Osteocyte (in vitro differentiated cells): ENCODE data around the gene RSPH6A. TPM values are rescaled to one million over a fixed set of nuclear protein-coding genes. Genes with fewer than 3 reads are reported as not detected.
A peak's percentile ranks its signal among the peaks of the same experiment; 100 is the strongest.

ENCODE experiments used
- DNase-seq: peaks from one replicate; pipeline ENCODE4 v3.0.0; 2021; ENCODE audit warnings: mixed read lengths; ENCODE audit not compliant: unreplicated experiment; ENCODE audit errors: extremely low spot score
- H3K27ac Mint-ChIP-seq: one replicate; pipeline ENCODE4 v1.8.0; 2021; ENCODE audit warnings: mild to moderate bottlenecking, mixed read lengths; ENCODE audit not compliant: unreplicated experiment
- H3K27me3 Mint-ChIP-seq: one replicate; pipeline ENCODE4 v1.8.0; 2021; ENCODE audit warnings: mixed read lengths; ENCODE audit not compliant: unreplicated experiment
- H3K36me3 Mint-ChIP-seq: one replicate; pipeline ENCODE4 v1.8.0; 2021; ENCODE audit warnings: mixed read lengths; ENCODE audit not compliant: unreplicated experiment
- H3K4me1 Mint-ChIP-seq: one replicate; pipeline ENCODE4 v1.8.0; 2021; ENCODE audit warnings: mixed read lengths; ENCODE audit not compliant: unreplicated experiment
- H3K4me3 Mint-ChIP-seq: one replicate; pipeline ENCODE4 v1.8.0; 2021; ENCODE audit warnings: mild to moderate bottlenecking, moderate library complexity, mixed read lengths; ENCODE audit not compliant: unreplicated experiment
- H3K9me3 Mint-ChIP-seq: one replicate; pipeline ENCODE4 v1.8.0; 2021; ENCODE audit warnings: mixed read lengths; ENCODE audit not compliant: unreplicated experiment
- total RNA-seq: library from RNA; stranded (reverse); gene quantifications from 2 replicates; pipeline ENCODE4 v1.2.1, GENCODE V29; 2021
- TF ChIP-seq, protein P1 (sequence below): fragments of 200-600 bp; sonication (generic); IDR thresholded peaks from 2 replicates; pipeline ENCODE4 v1.5.0; 2021; ENCODE audit warnings: antibody characterized with exemption, mild to moderate bottlenecking, moderate library complexity

The RSPH6A gene
- total RNA-seq, 1 donor from 2014 or later = 0.30 TPM

DNA sequence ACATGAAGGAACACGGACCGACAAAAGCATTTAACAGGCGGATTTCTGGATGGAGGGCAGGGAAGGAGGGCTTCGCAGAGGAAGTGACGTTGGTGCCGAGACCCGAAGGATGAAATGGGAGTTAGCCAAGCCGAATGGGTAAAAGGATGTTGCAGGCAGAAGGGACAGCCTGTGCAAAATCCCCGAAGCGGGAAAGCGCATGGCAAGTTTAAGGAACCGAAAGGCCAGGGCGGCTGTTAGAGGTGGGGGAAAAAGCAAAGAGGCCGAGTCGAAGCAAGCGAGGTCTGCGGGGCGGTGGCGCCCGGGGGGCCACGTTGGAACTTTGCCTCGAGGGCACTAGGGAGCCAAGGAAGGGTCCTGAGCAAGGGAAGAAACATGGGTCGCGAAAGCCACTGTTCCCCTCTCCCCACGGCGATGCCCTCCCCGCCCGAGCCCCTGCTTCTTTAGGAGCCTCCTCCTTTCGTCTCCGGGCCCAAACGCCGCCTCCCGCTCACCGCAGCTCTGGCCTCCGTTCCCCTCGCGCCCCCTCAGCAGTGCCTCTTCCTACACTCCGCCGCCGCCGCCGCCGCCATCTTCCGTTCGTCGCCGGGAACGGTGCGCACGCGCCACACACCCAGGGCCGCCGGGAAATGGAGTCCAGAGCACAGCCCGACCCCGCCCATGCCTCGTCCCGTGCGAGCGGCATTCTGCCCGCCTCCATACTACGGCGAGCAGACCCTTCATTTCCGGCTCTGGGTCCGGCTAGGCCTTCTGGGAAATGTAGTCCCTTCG, 47.6 kb upstream of the RSPH6A start, which contains the start of gene SYMPK:
Gene SYMPK (minus strand): TSS at position 584 of the 771 bp plus-strand sequence. CDS start 8,652 bp downstream, outside the sequence.
- peak; percentile 99 for DNase-seq
- Mint-ChIP-seq H3K9me3 (no peaks in the 10 kb centered on the region), H3K27me3 (peaks cover 38% of the 10 kb centered on the region), H3K4me1 (peaks cover 28% of the 10 kb centered on the region), H3K36me3 (peaks cover 10% of the 10 kb centered on the region), H3K27ac (peak within 1 kb of the TSS; percentile 98), H3K4me3 (peak within 1 kb of the TSS; percentile 89)
- TF ChIP-seq, protein P1, sequence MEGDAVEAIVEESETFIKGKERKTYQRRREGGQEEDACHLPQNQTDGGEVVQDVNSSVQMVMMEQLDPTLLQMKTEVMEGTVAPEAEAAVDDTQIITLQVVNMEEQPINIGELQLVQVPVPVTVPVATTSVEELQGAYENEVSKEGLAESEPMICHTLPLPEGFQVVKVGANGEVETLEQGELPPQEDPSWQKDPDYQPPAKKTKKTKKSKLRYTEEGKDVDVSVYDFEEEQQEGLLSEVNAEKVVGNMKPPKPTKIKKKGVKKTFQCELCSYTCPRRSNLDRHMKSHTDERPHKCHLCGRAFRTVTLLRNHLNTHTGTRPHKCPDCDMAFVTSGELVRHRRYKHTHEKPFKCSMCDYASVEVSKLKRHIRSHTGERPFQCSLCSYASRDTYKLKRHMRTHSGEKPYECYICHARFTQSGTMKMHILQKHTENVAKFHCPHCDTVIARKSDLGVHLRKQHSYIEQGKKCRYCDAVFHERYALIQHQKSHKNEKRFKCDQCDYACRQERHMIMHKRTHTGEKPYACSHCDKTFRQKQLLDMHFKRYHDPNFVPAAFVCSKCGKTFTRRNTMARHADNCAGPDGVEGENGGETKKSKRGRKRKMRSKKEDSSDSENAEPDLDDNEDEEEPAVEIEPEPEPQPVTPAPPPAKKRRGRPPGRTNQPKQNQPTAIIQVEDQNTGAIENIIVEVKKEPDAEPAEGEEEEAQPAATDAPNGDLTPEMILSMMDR = no peak

DNA sequence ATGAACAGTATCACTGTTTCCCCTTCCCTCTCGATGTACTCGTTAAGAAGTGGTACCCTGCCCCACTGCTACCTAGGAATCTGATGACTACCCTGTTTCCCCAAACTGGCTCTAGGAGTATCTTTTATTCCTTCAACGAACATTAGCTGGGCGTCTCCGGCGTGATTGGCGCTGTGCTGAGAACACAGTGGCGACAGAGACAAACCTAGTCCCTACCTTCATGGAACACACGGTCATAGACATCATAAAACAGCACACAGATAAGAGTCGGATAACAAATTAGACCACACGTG, 47.1 kb upstream of the RSPH6A start:
- peaks cover 28% of the 10 kb centered on the region for H3K4me1 Mint-ChIP-seq
- TF ChIP-seq, protein P1 = no peak
- no peaks in the 10 kb centered on the region for H3K9me3 Mint-ChIP-seq
- no peak for DNase-seq
- peaks cover 35% of the 10 kb centered on the region for H3K27me3 Mint-ChIP-seq
- H3K36me3 Mint-ChIP-seq = peaks cover 10% of the 10 kb centered on the region
- peak overlapping the region; percentile 89 for H3K4me3 Mint-ChIP-seq
- peak overlapping the region; percentile 98 for H3K27ac Mint-ChIP-seq

DNA sequence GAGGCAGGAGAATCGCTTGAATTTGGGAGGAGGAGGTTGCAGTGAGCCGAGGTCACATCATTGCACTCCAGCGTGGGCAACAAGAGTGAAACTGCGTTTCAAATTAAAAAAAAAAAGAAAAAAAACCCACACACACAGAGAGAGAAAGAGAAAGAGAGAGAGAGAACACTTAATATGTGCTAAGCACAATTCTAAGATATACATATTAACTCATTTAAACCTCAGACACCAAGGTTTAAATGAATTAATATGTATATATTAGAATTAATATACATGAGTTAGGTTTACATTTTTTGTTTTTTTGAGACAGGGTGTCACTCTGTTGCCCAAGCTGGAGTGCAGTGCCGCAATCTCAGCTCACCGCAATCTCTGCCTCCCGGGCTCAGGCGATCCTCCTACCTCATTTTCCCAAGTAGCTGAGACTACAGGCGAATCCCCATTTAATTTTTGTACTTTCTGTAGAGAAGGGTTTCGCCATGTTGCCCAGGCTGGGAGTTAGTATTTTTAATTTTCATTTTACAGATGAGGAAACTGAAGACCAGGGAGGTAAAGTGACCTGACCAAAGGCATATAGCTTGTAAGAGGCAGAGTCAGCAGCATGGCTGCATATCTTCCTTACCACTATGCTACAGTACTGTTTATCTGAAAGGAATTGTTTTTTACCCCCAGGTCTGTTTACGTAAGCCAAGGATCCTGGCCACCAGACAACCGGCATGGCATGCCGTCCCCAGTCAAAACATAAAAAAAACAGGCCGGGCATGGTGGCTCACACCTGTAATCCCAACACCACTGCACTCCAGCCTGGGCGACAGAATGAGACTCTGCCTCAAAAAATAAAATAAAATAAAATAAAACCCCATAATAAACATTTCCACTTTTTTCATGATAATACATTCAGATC, 45.5 kb upstream of the RSPH6A start:
- H3K4me1 Mint-ChIP-seq = peaks cover 28% of the 10 kb centered on the region
- peaks cover 10% of the 10 kb centered on the region for H3K36me3 Mint-ChIP-seq
- H3K27me3 Mint-ChIP-seq = peaks cover 22% of the 10 kb centered on the region
- H3K27ac Mint-ChIP-seq = peak overlapping the region; percentile 64
- no peak for DNase-seq
- peak overlapping the region; percentile 32 for H3K4me3 Mint-ChIP-seq
- H3K9me3 Mint-ChIP-seq = no peaks in the 10 kb centered on the region
- TF ChIP-seq, protein P1 = no peak

DNA sequence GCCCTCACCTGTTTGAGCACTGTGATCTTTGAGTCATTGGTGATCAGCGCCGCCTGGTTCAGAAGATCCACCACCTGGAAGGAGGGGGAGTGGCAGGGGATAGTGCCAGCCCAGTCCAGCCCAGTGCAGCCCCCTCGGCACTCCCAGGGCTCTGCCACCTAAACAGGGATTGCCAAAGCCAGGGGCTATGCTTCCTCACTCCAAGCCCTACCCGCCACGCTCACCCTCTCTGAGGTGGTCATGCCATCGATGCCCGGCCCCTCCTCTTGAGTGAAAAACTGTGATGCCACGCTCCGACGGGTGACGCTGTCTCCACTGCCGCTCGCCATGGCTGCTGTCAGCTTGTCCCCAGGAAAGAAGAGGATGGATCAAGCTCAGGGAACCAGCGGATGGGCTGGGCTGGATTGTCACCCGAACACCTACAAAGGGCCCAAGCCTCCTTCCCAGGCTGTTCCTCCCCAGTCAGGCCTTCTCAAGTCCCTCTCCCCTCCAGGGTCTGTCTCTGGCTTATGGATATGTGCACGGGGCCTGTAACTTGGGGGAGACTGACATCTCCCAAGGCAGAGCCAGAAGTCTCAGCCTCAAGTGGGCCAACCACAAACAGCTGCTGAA, 39.2 kb upstream of the RSPH6A start:
- Mint-ChIP-seq H3K36me3 (peaks cover 33% of the 10 kb centered on the region), H3K27me3 (no peaks in the 10 kb centered on the region), H3K27ac (no peak overlapping the region), H3K9me3 (no peaks in the 10 kb centered on the region), H3K4me3 (no peak overlapping the region), H3K4me1 (no peaks in the 10 kb centered on the region)
- TF ChIP-seq, protein P1 = no peak
- no peak for DNase-seq
